ENCODE results near the gene IMMP2L.

DNA sequence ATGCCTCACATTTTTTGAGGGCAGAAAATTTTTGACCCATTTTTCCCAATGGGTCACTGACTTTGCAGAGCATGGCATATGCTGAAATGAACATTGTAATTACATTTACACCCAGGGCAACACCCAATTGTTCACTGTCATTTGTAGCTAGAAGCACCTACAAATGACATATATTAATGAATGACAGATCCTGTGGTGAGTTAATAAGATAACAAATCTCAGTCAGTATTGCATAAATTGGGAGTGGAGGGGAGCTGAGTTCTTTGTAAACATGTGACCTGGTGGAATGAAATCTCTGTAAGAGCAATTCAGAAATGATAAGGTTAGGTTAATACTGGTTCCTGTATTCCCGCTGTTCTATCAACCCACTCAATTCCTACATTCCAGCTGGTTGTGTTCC, 726.4 kb downstream of the IMMP2L start:
- TF ChIP-seq, protein P1, sequence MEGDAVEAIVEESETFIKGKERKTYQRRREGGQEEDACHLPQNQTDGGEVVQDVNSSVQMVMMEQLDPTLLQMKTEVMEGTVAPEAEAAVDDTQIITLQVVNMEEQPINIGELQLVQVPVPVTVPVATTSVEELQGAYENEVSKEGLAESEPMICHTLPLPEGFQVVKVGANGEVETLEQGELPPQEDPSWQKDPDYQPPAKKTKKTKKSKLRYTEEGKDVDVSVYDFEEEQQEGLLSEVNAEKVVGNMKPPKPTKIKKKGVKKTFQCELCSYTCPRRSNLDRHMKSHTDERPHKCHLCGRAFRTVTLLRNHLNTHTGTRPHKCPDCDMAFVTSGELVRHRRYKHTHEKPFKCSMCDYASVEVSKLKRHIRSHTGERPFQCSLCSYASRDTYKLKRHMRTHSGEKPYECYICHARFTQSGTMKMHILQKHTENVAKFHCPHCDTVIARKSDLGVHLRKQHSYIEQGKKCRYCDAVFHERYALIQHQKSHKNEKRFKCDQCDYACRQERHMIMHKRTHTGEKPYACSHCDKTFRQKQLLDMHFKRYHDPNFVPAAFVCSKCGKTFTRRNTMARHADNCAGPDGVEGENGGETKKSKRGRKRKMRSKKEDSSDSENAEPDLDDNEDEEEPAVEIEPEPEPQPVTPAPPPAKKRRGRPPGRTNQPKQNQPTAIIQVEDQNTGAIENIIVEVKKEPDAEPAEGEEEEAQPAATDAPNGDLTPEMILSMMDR (conservative IDR thresholded peaks at IDR 0.05) = no peak
- no peak for TF ChIP-seq ZFX (IDR thresholded peaks at IDR 0.05)

All from C4-2B (cell line).